ENCODE data around the gene MPO. TPM values are rescaled to one million over a fixed set of nuclear protein-coding genes. Genes with fewer than 3 reads are reported as not detected.

MPO gene
- total RNA-seq, 1 donor from 2014 or later = not detected

DNA sequence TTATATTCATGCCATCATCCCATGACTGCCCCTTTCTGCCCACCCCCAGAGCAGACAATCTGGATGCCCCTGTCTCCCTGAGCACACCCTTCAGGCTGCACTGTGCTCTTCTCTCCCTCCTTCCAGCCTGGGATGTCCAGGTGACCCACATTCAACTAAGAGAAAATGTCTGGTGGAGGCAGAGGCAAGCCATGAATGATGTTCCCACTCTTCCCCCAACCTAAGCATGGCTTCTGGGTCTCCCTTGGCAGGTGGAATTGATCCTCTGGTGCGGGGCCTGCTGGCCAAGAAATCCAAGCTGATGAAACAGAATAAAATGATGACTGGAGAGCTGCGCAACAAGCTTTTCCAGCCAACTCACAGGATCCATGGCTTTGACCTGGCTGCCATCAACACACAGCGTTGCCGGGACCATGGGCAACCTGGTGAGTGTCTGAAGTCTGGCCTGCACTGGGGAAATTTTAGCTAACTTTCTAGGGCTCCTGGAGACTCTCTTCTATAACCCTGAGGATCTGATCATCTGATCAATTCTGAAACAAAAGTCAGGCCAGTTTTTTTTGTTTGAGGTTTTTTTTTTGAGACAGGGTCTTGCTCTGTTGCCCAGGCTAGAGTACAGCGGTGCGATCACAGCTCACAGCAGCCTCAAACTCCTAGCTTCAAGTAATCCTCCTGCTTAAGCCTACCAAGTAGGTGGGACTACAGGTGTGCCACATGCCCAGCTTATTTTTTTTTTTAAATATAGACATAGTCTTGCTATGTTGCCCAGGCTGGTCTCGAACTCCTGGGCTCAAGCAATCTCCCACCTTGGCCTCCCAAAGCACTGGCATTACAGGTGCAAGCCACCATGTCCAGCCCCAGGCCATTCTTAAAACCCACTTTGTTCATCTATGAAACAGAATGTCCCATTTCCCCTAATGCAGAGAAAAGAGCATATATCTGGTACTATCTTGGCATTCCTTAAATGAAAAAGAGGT, 14.5 kb downstream of the MPO start:
- DNase-seq (ENCODE audit: low read depth in 2 of 2) = no peak

DNA sequence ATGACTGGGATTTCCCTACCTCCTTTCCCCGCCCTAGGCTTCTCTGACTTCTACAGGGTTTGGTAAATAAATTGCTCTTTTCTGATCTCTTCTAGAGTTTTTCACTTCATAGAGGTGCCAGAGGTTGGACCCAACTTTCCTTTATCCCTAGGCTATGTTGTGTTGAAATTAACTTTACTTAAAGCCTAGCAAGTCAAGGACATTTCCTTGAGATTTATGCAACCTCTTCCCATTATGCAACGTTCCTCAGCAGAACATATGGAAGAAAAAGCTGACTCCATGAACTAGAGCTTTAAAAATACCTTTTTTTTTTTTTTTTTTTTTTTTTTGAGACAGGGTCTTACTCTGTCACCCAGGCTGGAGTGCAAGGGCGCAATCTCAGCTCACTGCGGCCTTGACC, 15.5 kb downstream of the MPO start:
- no peak for DNase-seq (ENCODE audit: low read depth in 2 of 2)

DNA sequence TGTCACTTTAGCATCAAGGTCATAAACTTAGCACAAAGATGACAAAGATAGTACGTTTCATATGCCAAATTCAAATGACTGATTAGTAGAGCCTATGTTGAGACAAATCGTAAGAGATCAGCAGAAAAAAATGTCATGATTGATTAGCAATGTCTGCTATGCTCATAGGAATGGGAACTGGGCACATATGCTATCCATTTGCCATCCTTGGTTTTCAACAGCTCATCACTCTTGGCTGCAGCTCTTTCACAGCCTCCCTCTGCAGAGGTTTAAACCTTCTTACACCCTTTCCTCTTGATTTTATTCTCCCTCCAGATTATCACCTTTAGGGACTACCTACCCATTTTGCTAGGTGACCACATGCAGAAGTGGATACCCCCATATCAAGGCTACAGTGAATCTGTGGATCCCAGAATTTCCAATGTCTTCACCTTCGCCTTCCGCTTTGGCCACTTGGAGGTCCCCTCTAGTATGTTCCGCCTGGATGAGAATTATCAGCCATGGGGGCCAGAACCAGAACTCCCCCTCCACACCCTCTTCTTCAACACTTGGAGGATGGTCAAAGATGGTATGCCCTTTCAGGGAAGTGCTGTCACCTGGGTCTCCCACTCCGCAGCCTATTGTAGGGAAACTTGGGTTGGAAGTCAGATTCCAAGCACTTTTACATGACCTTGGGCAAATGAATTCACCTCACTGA, 16.2 kb downstream of the MPO start:
- no peak for DNase-seq (ENCODE audit: low read depth in 2 of 2)

DNA sequence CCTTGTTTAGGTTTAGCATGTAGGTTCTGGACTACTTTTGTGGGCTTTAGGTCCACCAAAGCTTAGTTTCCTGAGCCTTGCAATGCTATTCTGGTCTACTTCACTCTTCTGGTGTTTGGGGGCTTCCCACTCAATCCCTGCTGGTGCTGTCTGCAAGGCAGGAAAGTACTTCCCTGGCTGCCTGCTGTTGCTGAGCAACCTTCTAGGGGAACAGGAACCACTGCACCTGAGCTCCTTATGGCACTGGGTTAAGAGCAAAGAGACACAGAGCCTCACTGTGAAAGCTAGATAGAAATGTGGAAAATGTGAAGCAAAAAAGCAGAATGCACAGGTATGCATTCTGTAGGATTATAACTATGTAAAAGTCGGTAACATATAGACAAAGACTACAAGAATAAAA, 17.0 kb downstream of the MPO start:
- DNase-seq (ENCODE audit: low read depth in 2 of 2) = no peak

DNA sequence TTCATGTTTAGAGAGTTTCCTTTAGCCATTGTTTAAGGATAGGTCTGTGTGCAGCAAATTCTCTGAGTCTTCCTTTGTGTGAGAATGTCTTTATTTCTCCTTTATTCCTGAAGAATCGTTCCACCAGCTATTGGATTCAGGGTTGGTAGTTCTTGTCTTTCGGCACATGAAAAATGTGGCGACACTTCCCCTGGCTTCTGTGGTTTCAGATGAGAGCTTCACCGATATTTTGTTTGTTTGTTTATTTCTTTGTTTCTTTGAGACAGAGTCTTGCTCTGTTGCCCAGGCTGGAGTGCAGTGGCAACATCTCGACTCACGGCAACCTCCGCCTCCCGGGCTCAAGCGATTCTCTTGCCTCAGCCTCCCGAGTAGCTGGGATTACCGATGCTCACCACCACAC, 18.6 kb downstream of the MPO start:
- no peak for DNase-seq (ENCODE audit: low read depth in 2 of 2)

DNA sequence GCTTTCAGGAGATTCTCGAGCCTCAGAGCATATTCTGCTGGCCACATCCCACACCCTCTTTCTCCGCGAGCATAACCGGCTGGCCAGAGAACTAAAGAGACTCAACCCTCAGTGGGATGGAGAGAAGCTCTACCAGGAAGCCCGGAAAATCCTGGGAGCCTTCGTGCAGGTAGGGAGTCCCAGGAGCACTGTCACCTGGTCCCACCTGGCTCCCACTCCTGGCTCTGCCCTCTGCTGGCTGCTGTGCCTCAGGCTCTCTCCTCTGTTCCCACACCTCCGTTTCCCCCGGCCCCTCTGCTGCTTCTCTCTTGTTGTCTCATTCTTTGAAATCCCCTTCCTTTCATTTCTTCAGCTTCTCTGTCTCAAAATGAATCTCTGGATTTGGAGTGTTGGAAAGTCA, 25.9 kb downstream of the MPO start:
- DNase-seq (ENCODE audit: low read depth in 2 of 2) = no peak

DNA sequence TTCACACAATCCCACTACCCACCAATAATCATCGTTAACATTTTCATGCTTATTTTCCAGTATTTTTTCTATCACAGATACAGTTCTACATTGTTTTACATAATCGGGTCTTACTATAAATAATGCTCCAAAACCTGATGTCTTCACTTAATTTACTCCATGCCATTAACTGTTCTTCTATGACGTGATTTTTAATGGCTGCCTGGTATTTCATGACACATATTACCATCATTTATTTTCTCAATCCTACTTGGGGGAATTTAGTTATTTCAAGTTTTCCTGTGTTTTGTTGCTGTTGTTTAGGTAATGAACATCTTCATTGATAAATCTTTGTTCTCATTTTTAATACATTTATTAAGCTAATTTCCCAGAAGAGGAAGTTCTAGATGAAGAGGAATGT, 27.7 kb downstream of the MPO start:
- DNase-seq (ENCODE audit: low read depth in 2 of 2) = no peak

DNA sequence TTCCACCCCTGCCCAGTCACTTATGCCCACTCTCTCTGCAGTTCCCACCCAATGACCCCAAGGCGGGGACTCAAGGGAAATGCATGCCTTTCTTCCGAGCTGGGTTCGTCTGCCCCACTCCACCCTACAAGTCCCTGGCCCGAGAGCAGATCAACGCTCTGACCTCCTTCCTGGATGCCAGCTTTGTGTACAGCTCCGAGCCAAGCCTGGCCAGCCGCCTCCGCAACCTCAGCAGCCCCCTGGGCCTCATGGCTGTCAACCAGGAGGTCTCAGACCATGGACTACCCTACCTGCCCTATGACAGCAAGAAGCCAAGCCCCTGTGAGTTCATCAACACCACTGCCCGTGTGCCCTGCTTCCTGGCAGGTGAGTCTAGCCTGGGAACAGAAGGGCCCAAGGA, 28.6 kb downstream of the MPO start:
- no peak for DNase-seq (ENCODE audit: low read depth in 2 of 2)

DNA sequence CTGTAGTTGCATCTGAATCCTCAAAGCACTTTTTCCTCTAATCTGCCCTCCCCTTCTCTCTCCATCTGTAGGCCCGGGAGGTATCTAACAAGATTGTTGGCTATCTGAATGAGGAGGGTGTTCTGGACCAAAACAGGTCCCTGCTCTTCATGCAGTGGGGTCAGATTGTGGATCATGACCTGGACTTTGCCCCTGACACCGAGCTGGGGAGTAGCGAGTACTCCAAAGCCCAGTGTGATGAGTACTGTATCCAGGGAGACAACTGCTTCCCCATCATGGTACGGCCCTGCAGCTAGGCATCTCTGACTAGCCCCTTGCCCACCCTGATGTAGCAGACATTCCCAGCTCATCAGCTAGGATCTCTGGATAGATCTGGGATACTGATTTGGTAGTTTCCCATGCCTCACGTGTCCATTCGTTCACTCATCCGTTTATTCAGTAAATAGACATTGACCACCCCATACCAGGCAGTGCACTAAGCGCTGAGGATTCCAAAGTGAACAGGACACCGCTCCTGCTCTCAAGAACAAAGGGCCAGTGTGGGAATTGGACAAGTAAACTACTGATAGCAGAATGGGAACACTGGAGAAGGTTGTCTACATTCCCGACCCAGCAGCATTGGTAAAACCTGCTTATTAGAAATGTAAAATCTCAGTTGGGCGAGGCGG, 30.3 kb downstream of the MPO start:
- no peak for DNase-seq (ENCODE audit: low read depth in 2 of 2)

DNA sequence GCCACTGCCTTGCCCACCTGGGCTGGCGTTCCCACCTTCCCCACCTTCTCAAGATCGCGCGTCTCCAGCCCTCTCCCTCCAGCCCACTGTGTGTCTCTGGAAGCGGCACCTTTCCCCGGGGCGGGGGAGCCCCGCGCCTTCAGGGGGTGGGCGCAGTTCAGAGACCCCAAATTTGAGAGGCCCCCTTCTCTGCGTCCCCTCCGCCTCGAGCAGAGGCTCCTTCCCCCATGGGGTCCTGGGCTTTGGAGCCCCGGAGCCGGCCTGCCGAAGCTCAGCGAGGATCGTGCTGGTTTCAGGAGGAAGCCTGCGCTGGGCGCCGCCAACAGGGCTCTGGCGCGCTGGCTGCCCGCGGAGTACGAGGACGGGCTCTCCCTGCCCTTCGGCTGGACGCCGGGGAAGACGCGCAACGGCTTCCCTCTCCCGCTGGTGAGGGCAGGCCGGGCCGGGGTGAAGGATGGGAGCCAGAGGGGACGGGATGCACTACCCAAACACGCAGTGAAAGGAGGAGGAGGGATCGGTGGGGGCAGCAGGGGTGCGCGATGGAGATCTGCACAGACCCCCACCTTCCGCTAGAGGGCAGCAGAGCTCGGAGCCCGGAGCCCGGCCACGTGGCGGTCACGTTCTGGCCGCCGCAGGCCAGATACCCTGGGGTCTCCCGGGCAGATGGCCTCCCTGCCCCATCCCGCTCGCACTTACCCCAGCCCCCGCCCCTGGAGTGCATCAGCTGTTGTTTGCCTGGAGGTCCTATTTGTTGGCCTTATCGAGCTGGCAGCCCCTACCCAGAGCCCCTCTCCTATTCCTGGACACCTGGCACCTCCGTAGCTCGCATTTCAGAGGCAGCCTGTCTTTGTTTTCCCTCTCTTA, 31.2 kb downstream of the MPO start:
- DNase-seq (ENCODE audit: low read depth in 2 of 2) = peak; percentile 7 to 43

DNA sequence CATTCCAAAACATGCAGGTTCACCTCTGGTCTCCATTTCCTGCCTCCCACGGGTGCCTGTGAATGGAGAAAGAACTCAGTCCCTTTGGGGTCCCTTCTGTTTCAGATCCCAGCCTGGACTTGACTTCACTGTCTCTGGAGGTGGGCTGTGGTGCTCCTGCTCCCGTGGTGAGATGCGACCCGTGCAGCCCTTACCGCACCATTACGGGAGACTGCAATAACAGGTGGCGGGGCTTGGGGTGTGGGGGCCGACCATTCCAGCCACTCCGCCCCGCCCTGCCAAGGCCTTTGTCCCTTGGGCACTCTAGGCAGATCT, 31.8 kb downstream of the MPO start:
- DNase-seq (ENCODE audit: low read depth in 2 of 2) = no peak

DNA sequence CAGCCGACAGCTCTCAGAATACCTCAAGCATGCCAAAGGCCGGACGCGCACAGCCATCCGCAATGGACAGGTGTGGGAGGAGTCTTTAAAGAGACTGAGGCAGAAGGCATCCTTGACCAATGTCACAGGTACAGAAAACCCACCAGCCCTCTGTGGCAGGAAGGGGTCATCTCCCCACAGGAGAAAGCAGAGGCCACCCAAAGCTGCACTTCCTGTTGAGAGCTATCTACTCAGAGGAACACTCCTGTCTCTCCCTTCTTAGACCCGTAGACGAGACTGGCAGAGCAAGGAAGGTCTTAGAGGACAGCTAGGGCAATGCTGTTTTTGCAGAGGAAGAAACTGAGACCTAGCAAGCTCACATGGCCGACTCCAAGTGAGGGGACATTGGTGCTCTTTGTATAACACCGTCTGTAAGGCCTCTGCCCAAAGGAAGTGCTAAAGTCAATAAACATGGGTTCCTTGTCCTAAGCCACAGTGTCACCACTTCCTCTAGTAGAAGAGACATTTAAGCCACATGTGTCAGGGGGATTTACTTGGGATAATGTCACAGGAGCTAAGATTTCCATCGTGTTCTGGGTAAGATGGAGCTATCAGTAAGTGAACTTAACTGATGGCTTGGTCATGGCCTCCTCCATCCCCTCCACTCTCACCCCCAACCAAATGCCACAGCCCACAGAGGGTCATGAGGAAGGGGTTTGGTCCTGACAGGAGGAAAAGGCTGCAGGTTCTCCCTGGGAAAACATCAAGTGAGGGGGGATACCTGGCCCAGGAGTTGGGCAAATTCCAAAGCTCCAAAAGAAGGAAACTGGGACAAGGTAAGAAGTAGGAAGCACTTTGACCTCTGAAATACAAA, 33.0 kb downstream of the MPO start:
- no peak for DNase-seq (ENCODE audit: low read depth in 2 of 2)

DNA sequence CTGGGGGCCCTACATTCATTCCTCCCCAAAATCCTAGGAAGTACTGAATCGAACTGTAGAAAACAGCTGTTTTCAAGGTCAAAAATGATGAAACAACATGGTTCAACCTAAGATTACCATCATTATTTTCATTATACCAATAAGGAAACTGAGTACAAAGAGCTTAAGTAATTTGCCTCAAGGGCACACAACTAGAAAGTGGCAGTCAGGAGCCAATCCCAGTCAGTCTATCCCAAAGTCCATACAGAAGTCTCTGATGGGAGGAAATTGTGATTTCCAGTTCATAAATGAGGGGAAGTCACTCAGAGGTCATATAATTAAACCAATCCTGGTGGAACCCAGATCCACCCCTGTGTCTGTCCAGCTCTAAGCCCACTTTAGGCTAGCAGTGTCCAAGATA, 34.0 kb downstream of the MPO start:
- DNase-seq (ENCODE audit: low read depth in 2 of 2) = no peak

DNA sequence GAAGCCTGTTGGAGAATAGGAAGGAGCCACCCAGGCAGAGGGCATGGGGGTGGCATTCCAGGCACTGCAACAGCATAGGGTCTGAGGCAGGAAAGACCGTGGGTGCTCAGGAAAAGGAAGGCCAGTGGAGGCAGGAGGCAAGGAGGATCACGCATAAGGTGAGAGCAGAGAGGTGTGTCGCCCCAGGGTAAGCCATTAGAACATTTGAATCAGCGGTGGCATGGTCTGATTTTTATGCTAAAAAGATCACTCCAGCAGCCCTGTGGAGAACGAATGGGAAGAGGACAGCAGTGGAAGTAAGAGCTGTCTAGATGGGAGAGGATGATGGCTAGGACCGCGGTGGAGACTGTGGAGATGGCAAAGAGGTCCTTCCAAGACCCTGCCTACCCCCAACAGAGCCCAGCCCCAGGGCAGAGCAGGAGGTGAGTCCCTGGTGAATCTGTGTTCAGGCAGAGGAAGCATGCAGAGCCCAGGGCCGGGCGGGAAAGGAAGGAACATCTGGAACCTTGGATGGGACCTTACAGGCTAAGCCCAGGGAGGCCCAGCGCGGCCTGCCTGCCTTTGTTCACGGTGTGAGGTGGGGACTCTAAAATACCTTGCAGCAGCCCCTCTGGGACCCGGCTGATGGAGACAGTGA, 34.5 kb downstream of the MPO start:
- no peak for DNase-seq (ENCODE audit: low read depth in 2 of 2)

DNA sequence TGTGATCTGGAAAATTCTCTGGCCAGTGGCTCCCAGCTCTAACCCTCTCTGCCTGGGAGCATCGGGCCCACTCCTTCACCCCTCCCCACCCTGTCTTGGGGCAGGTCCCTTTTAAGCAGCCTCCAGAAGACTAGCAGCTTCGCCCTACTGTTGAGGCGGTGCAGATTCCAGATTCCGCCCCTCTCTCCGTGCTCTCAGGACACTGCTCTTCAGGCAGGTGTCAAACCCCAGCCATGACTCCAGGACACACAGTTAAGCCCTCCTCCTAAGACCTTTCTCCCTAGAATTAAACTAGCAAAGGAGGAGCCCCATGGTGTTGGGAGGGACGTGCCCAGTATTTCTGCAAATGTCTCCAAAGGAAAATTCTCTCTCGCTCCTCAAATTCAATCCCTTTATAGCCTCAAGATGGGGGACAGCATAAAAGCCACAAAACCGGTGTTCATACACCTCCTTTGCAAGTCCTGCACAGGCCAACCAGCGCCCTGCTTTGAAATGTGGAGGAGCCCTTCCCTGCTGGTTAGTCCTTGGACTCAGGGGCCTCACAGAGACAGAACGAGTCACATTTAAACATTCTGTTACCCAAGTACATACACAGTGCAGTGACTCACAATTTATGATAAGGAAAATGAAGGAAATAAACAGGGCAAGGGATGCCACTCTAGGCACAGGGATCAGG, 35.2 kb downstream of the MPO start:
- DNase-seq (ENCODE audit: low read depth in 2 of 2) = no peak

DNA sequence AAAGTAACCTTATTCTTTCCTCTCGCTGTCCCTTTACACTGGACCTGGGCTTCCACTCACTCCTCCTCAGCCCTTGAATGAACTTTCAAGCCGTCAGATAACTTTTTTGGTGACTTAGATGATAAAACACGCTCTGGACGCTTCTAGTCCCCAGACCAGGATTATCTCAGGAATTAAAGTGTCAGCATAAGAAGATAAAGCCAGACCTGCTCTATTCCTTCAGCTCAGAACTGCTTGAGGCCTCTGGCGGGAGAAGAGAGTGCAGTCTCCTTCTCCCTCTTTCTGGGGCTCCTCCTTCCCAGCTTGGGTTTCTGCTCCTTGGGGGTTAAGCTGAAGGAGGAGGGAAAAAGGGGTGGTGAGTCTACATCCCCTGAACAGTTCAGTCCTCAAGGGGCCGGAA, 35.8 kb downstream of the MPO start:
- DNase-seq (ENCODE audit: low read depth in 2 of 2) = no peak

DNA sequence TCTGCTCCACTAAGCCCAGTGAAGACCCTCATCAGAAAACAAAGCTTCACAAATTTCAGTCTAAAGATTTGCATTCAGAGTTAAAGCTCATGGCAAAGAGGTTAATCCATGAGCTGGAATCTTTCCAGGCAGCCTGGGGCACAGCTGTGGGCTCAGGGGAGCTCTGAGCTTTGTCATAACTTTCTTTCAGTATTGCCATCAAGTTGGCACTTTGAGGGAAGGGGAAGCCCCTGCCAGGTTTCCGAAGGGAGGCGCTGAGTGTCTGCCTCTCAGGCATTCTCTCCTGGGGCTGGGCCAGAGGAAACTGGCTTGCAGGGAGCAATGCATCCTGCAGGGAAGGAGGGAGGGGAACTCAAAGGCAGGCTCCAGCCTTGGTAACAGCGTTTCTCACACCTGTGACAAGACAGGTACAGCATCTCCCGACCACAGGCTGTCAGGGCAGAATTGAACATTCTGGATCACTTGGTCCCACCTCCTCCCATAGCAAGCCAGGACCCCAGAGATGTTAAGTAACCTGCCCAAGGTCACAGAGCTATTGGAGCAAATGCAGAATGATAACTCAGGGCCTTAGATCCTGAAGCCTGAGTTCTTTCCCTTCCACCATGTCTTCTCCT, 38.5 kb downstream of the MPO start:
- DNase-seq (ENCODE audit: low read depth in 2 of 2) = no peak

DNA sequence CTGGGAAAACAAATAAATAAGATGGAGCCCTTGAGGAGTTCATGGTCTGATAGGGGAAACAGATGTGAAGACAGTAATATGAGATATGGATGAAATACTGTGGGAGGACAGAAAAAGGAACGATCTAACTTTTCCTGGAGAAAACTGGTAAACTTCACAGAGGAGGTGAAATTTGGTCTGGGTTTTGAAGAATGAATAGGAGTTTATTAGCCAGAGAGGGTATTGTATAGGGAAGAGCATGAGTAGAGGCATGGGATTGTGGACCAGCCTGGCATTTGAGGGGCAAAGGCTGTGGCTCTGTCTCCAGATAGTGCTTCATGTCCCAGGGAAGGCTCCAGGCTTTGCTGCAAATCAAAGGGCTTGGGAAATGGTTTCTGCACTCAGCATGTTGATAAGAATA, 40.7 kb downstream of the MPO start:
- DNase-seq (ENCODE audit: low read depth in 2 of 2) = no peak

DNA sequence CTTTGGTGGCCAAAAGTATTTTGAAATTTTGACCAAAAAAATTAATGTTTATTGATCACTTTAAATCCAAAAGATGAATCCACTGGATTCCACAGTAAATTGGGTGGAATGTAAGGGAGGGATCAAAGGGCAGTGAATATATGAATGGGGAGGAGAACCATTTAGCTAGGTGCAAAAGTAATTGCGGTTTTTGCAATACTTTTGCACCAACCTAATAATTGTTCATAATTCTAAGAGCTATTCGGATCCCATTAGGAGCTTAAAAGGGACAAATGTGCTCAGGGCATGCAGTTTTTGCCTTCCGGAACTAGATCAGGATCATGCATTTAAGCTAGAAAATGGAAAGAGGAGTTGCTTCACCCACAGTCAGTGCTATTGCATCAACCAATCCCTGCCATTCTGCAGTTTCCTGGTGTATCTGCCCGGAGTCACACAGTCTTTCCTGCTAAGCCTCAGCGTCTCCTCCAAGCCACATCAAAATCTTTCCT, 42.5 kb downstream of the MPO start, which contains the start of gene LPO:
Gene LPO, plus strand, starts transcription at position 438 of the 488 bp plus-strand sequence. CDS start 4,396 bp downstream, outside the sequence.
- DNase-seq (ENCODE audit: low read depth in 2 of 2) = no peak
